ENCODE measurements around the gene UCN2. TPM values are rescaled to one million over a fixed set of nuclear protein-coding genes. Genes with fewer than 3 reads are reported as not detected.

UCN2 gene
- total RNA-seq, 2 experiments from 2014 or later = not detected

- no peak for ATAC-seq
- H3K27me3 Mint-ChIP-seq = no peaks in the 10 kb centered on the region
- no peaks in the 10 kb centered on the region for H3K4me1 Mint-ChIP-seq (ENCODE audit: low read depth)
- POLR2A ChIA-PET = interaction anchor here (1.4 kb wide), 1 partner anchor 12 kb away, joined by 3 read pairs; no protein-coding TSS in a partner anchor
- no peak for TF ChIP-seq CTCF (IDR thresholded peaks at IDR 0.05)
- DNase-seq = no peak
- no peaks in the 10 kb centered on the region for H3K9me3 Mint-ChIP-seq
- no peak overlapping the region for H3K27ac Mint-ChIP-seq
- CTCF ChIA-PET = interaction anchor here (1.3 to 1.5 kb wide), 3 partner anchors 20 to 128 kb away, joined by 4 to 8 read pairs (median 6); no protein-coding TSS in a partner anchor
- H3K4me3 Mint-ChIP-seq = no peak overlapping the region
- intact Hi-C loops (cut with micrococcal nuclease) = no loop called here
- peaks cover 49% of the 10 kb centered on the region for H3K36me3 Mint-ChIP-seq (ENCODE audit: low read depth)
Observed at GRCh38 chr3:48528754-48529153, 34.8 kb downstream of the UCN2 start.

- no peaks in the 10 kb centered on the region for H3K9me3 Mint-ChIP-seq
- H3K27me3 Mint-ChIP-seq = no peaks in the 10 kb centered on the region
- TF ChIP-seq CTCF (IDR thresholded peaks at IDR 0.05) = no peak
- DNase-seq (no peak), ATAC-seq (no peak)
- intact Hi-C loops (cut with micrococcal nuclease) = no loop called here
- peaks cover 46% of the 10 kb centered on the region for H3K36me3 Mint-ChIP-seq (ENCODE audit: low read depth)
- ChIA-PET CTCF (interaction anchor here (1.3 to 1.5 kb wide), 2 partner anchors 21 to 92 kb away, joined by 6 to 8 read pairs; no protein-coding TSS in a partner anchor), POLR2A (no interaction called here)
- H3K4me1 Mint-ChIP-seq (ENCODE audit: low read depth) = no peaks in the 10 kb centered on the region
- no peak overlapping the region for H3K4me3 Mint-ChIP-seq
- no peak overlapping the region for H3K27ac Mint-ChIP-seq
Observed at GRCh38 chr3:48528048-48528447, 35.5 kb downstream of the UCN2 start.

GRCh38 chr3:48524970-48525369 lies 38.6 kb downstream of the UCN2 start:
- no peak for TF ChIP-seq CTCF (IDR thresholded peaks at IDR 0.05)
- no peaks in the 10 kb centered on the region for H3K9me3 Mint-ChIP-seq
- no peaks in the 10 kb centered on the region for H3K4me1 Mint-ChIP-seq (ENCODE audit: low read depth)
- DNase-seq (no peak), ATAC-seq (no peak)
- ChIA-PET CTCF (interaction anchor here (1.2 to 2.8 kb wide), 3 partner anchors 17 to 125 kb away, joined by 3 to 11 read pairs (median 3); no protein-coding TSS in a partner anchor), POLR2A (interaction anchor here (2.3 to 2.9 kb wide), 2 partner anchors 9 to 15 kb away, joined by 7 to 8 read pairs; no protein-coding TSS in a partner anchor)
- intact Hi-C loops (cut with micrococcal nuclease) = no loop called here
- H3K27me3 Mint-ChIP-seq = no peaks in the 10 kb centered on the region
- H3K4me3 Mint-ChIP-seq = no peak overlapping the region
- no peak overlapping the region for H3K27ac Mint-ChIP-seq
- H3K36me3 Mint-ChIP-seq (ENCODE audit: low read depth) = peaks cover 35% of the 10 kb centered on the region

GRCh38 chr3:48521635-48522034 lies 41.9 kb downstream of the UCN2 start:
- no peaks in the 10 kb centered on the region for H3K9me3 Mint-ChIP-seq
- DNase-seq (no peak), ATAC-seq (no peak)
- H3K36me3 Mint-ChIP-seq (ENCODE audit: low read depth) = peaks cover 11% of the 10 kb centered on the region
- H3K4me1 Mint-ChIP-seq (ENCODE audit: low read depth) = peaks cover 23% of the 10 kb centered on the region
- ChIA-PET CTCF (no interaction called here), POLR2A (interaction anchor here (1.5 kb wide), 1 partner anchor 55 kb away, joined by 3 read pairs; no protein-coding TSS in a partner anchor)
- no peak for TF ChIP-seq CTCF (IDR thresholded peaks at IDR 0.05)
- H3K27ac Mint-ChIP-seq = no peak overlapping the region
- intact Hi-C loops (cut with micrococcal nuclease) = no loop called here
- no peak overlapping the region for H3K4me3 Mint-ChIP-seq
- H3K27me3 Mint-ChIP-seq = no peaks in the 10 kb centered on the region

- ChIA-PET POLR2A (interaction anchor here (1.2 kb wide), 1 partner anchor 47 kb away, joined by 5 read pairs; no protein-coding TSS in a partner anchor), CTCF (interaction anchor here (1.0 to 1.1 kb wide), 2 partner anchors 18 to 83 kb away, joined by 3 to 6 read pairs; no protein-coding TSS in a partner anchor)
- no peak overlapping the region for H3K4me3 Mint-ChIP-seq
- no peak for DNase-seq
- intact Hi-C loops (cut with micrococcal nuclease) = no loop called here
- no peaks in the 10 kb centered on the region for H3K27me3 Mint-ChIP-seq
- H3K9me3 Mint-ChIP-seq = no peaks in the 10 kb centered on the region
- H3K4me1 Mint-ChIP-seq (ENCODE audit: low read depth) = peaks cover 44% of the 10 kb centered on the region
- H3K36me3 Mint-ChIP-seq (ENCODE audit: low read depth) = peaks cover 5% of the 10 kb centered on the region
- no peak for ATAC-seq
- no peak overlapping the region for H3K27ac Mint-ChIP-seq
- TF ChIP-seq CTCF (IDR thresholded peaks at IDR 0.05) = no peak
Observed at GRCh38 chr3:48519277-48519643, 44.3 kb downstream of the UCN2 start.
